ENCODE data around the gene PSMD9. TPM values are rescaled to one million over a fixed set of nuclear protein-coding genes. Genes with fewer than 3 reads are reported as not detected.

PSMD9 gene
- total and polyA plus RNA-seq, 3 experiments from 2014 or later: 83.7 to 99.3 (median 89.9) TPM

- Histone ChIP-seq H3K4me1 (ENCODE audit: insufficient read depth, low read length) (no peaks in the 10 kb centered on the region), H3K9me3 (ENCODE audit: low read length) (no peaks in the 10 kb centered on the region), H3K27ac (ENCODE audit: low read depth, low read length) (no peak overlapping the region), H3K4me3 (ENCODE audit: low read length) (no peak overlapping the region), H3K36me3 (ENCODE audit: insufficient read depth, low read length) (peaks cover 5% of the 10 kb centered on the region), H3K27me3 (ENCODE audit: insufficient read depth, low read length, poor library complexity, severe bottlenecking) (no peaks in the 10 kb centered on the region)
- peaks cover 0 to 4% (median 0%) of the 10 kb centered on the region in 3 donors for H3K36me3 Mint-ChIP-seq
- peak overlapping the region in 2 of 8 donors; percentile 35 to 68 for H3K27ac Mint-ChIP-seq
- DNase-seq: peak in 1 of 5 donors; percentile 11
- no peak overlapping the region for H3K4me3 Mint-ChIP-seq
- ChIA-PET POLR2A (no interaction called here), CTCF (no interaction called here)
- H3K9me3 Mint-ChIP-seq: no peaks in the 10 kb centered on the region
- H3K4me1 Mint-ChIP-seq: peaks cover 4 to 6% (median 5%) of the 10 kb centered on the region in 3 donors
- H3K27me3 Mint-ChIP-seq: peaks cover 0 to 2% of the 10 kb centered on the region in 2 donors
Measured at GRCh38 chr12:121937654-121938053, 49.1 kb downstream of the PSMD9 start.

DNA sequence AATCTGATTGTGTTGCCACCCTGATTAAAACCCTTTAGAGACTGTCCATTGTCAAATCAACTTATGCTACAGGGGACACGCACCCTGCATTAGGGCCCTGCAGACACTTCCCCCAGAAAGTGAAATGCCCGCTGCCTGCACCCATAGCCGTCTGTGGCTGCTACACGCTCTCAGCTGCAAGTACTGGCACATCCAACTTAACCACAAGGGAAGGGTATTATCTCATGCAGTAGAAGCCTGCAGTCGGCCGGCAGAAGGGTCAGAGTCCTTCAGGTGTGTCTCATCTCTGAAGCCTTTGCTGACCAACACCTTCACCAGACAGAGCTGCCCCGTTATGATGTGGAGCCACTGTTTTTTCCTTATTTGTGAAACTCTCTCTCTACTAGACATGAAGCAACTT lies 50.6 kb downstream of the PSMD9 start:
- Histone ChIP-seq H3K27me3 (ENCODE audit: insufficient read depth, low read length, poor library complexity, severe bottlenecking) (no peaks in the 10 kb centered on the region), H3K36me3 (ENCODE audit: insufficient read depth, low read length) (peaks cover 5% of the 10 kb centered on the region), H3K27ac (ENCODE audit: low read depth, low read length) (no peak overlapping the region), H3K4me1 (ENCODE audit: insufficient read depth, low read length) (no peaks in the 10 kb centered on the region), H3K9me3 (ENCODE audit: low read length) (no peaks in the 10 kb centered on the region), H3K4me3 (ENCODE audit: low read length) (no peak overlapping the region)
- peak overlapping the region in 3 of 8 donors; percentile 40 to 47 (median 47) for H3K27ac Mint-ChIP-seq
- peaks cover 4 to 6% (median 5%) of the 10 kb centered on the region in 3 donors for H3K4me1 Mint-ChIP-seq
- peaks cover 0 to 2% of the 10 kb centered on the region in 2 donors for H3K27me3 Mint-ChIP-seq
- no peaks in the 10 kb centered on the region for H3K9me3 Mint-ChIP-seq
- no peaks in the 10 kb centered on the region for H3K36me3 Mint-ChIP-seq
- DNase-seq: no peak
- H3K4me3 Mint-ChIP-seq: no peak overlapping the region
- CTCF ChIA-PET: no interaction called here
- POLR2A ChIA-PET: no interaction called here

- Mint-ChIP-seq H3K36me3 (no peaks in the 10 kb centered on the region), H3K9me3 (no peaks in the 10 kb centered on the region), H3K4me3 (no peak overlapping the region), H3K4me1 (peaks cover 4 to 6% (median 5%) of the 10 kb centered on the region in 3 donors), H3K27ac (peak overlapping the region in 3 of 8 donors; percentile 6 to 37 (median 30)), H3K27me3 (peaks cover 0 to 2% of the 10 kb centered on the region in 2 donors)
- H3K4me1 ChIP-seq (ENCODE audit: insufficient read depth, low read length): no peaks in the 10 kb centered on the region
- H3K36me3 ChIP-seq (ENCODE audit: insufficient read depth, low read length): peaks cover 5% of the 10 kb centered on the region
- no peak for DNase-seq
- POLR2A ChIA-PET: no interaction called here
- no peak overlapping the region for H3K27ac ChIP-seq (ENCODE audit: low read depth, low read length)
- H3K9me3 ChIP-seq (ENCODE audit: low read length): no peaks in the 10 kb centered on the region
- H3K4me3 ChIP-seq (ENCODE audit: low read length): no peak overlapping the region
- CTCF ChIA-PET: no interaction called here
- H3K27me3 ChIP-seq (ENCODE audit: insufficient read depth, low read length, poor library complexity, severe bottlenecking): no peaks in the 10 kb centered on the region
Measured at GRCh38 chr12:121939992-121940766, 51.6 kb downstream of the PSMD9 start.

GRCh38 chr12:121942145-121942718 lies 53.6 kb downstream of the PSMD9 start:
- H3K36me3 ChIP-seq (ENCODE audit: insufficient read depth, low read length): peaks cover 5% of the 10 kb centered on the region
- no peak overlapping the region for H3K27ac ChIP-seq (ENCODE audit: low read depth, low read length)
- H3K36me3 Mint-ChIP-seq: no peaks in the 10 kb centered on the region
- H3K4me3 Mint-ChIP-seq: no peak overlapping the region
- H3K4me3 ChIP-seq (ENCODE audit: low read length): no peak overlapping the region
- H3K9me3 ChIP-seq (ENCODE audit: low read length): no peaks in the 10 kb centered on the region
- no peaks in the 10 kb centered on the region for H3K4me1 ChIP-seq (ENCODE audit: insufficient read depth, low read length)
- ChIA-PET POLR2A (no interaction called here), CTCF (no interaction called here)
- no peak overlapping the region for H3K27ac Mint-ChIP-seq
- H3K4me1 Mint-ChIP-seq: peaks cover 4 to 6% (median 5%) of the 10 kb centered on the region in 3 donors
- peaks cover 0 to 2% of the 10 kb centered on the region in 2 donors for H3K27me3 Mint-ChIP-seq
- no peaks in the 10 kb centered on the region for H3K9me3 Mint-ChIP-seq
- no peak for DNase-seq
- no peaks in the 10 kb centered on the region for H3K27me3 ChIP-seq (ENCODE audit: insufficient read depth, low read length, poor library complexity, severe bottlenecking)

DNA sequence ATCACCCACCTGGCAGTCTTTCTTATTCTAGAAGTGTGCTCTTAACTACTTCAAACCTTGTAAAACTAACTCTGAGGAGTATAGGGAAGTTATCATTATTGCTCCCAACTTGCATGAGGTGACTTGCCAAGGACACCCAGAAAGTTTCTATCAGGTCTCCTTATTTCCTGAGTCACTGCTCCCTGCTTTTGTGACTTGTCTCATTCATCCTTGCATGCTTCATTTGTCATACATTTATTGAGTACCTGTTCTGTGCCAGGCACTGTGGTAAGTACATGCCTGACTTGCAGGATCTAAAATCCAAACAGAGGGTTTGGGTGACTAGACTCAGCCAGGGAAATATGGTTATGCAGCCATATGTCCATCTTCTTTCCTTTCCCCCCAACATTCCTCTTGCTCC lies 55.3 kb downstream of the PSMD9 start:
- no peak overlapping the region for H3K27ac Mint-ChIP-seq
- DNase-seq: no peak
- H3K4me3 ChIP-seq (ENCODE audit: low read length): no peak overlapping the region

DNA sequence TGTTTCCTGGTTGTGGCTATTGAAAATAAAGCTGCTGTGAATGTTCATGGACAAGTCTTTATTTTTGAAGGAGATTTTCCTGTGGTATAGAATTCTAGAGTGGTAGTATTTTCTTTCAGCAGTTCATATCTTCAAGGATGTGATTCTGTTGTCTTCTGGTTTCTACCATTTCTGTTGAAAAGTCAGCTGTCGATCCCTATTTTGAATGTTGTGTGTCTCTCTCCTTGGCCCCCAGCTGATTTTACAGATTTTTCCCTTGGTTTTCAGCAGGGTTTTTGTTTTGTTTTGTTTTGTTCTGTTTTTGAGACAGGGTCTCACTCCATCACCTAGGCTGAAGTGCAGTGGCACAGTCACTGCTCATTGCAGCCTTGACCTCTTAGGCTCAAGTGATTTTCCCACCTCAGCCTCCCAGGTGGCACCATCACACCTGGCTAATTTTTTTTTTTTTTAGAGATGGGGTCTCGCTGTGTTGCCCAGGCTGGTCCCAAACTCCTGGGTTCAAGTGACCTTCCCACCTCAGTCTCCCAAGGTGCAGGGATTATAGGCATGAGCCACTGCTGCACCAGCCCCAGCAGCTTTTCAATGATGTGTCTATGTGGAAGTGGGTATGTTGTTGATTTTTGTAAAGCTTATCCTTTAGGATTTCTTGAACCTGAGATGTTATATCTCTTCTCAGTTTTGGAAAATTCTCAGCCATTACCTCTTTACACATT lies 57.9 kb downstream of the PSMD9 start:
- H3K4me3 ChIP-seq (ENCODE audit: low read length): no peak overlapping the region
- no peak for DNase-seq
- no peak overlapping the region for H3K4me3 Mint-ChIP-seq
- peaks cover 0 to 4% of the 10 kb centered on the region in 2 donors for H3K27me3 Mint-ChIP-seq
- POLR2A ChIA-PET: no interaction called here
- no peaks in the 10 kb centered on the region for H3K36me3 ChIP-seq (ENCODE audit: insufficient read depth, low read length)
- H3K9me3 Mint-ChIP-seq: no peaks in the 10 kb centered on the region
- H3K36me3 Mint-ChIP-seq: no peaks in the 10 kb centered on the region
- no peaks in the 10 kb centered on the region for H3K27me3 ChIP-seq (ENCODE audit: insufficient read depth, low read length, poor library complexity, severe bottlenecking)
- no peak overlapping the region for H3K27ac ChIP-seq (ENCODE audit: low read depth, low read length)
- CTCF ChIA-PET: no interaction called here
- H3K4me1 Mint-ChIP-seq: no peaks in the 10 kb centered on the region
- H3K9me3 ChIP-seq (ENCODE audit: low read length): no peaks in the 10 kb centered on the region
- no peaks in the 10 kb centered on the region for H3K4me1 ChIP-seq (ENCODE audit: insufficient read depth, low read length)
- peak overlapping the region in 1 of 8 donors; percentile 27 for H3K27ac Mint-ChIP-seq

More for the DNA sequence above, 55.3 kb downstream of the PSMD9 start:
- Histone ChIP-seq H3K4me1 (ENCODE audit: insufficient read depth, low read length) (no peaks in the 10 kb centered on the region), H3K27ac (ENCODE audit: low read depth, low read length) (no peak overlapping the region), H3K9me3 (ENCODE audit: low read length) (no peaks in the 10 kb centered on the region), H3K36me3 (ENCODE audit: insufficient read depth, low read length) (peaks cover 5% of the 10 kb centered on the region), H3K27me3 (ENCODE audit: insufficient read depth, low read length, poor library complexity, severe bottlenecking) (no peaks in the 10 kb centered on the region)
- POLR2A ChIA-PET: no interaction called here
- peaks cover 0 to 5% (median 0%) of the 10 kb centered on the region in 3 donors for H3K4me1 Mint-ChIP-seq
- H3K36me3 Mint-ChIP-seq: no peaks in the 10 kb centered on the region
- peaks cover 0 to 2% of the 10 kb centered on the region in 2 donors for H3K27me3 Mint-ChIP-seq
- no peak overlapping the region for H3K4me3 Mint-ChIP-seq
- no peaks in the 10 kb centered on the region for H3K9me3 Mint-ChIP-seq
- CTCF ChIA-PET: no interaction called here

DNA sequence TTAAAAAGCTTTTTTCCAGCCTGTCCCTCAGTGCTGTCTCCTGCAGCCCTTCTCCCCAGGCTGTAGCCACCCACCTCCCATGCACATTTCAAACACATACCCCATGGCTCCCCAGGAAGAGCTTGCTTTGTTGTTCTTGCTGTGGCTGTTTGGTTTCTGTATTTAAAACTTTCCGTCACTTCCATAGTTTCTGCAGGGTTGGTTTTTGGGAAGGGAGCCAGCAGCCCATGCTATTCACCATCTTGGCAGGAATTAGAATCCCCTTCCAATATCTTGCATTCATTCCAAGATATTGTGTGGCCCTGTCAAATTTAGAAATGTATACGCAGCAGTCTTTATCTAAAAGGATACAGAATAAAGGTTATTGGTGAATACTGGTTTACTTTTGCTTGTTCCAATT lies 59.4 kb downstream of the PSMD9 start:
- peaks cover 3% of the 10 kb centered on the region for H3K27me3 ChIP-seq (ENCODE audit: insufficient read depth, low read length, poor library complexity, severe bottlenecking)
- no peaks in the 10 kb centered on the region for H3K4me1 ChIP-seq (ENCODE audit: insufficient read depth, low read length)
- H3K27ac ChIP-seq (ENCODE audit: low read depth, low read length): no peak overlapping the region
- no peak overlapping the region for H3K4me3 ChIP-seq (ENCODE audit: low read length)
- Mint-ChIP-seq H3K9me3 (no peaks in the 10 kb centered on the region), H3K27me3 (peaks cover 0 to 8% of the 10 kb centered on the region in 2 donors), H3K4me3 (no peak overlapping the region), H3K36me3 (no peaks in the 10 kb centered on the region), H3K27ac (no peak overlapping the region), H3K4me1 (no peaks in the 10 kb centered on the region)
- no peaks in the 10 kb centered on the region for H3K36me3 ChIP-seq (ENCODE audit: insufficient read depth, low read length)
- no peak for DNase-seq
- CTCF ChIA-PET: no interaction called here
- POLR2A ChIA-PET: interaction anchor here (0.6 kb wide), 1 partner anchor 360 kb away, joined by 3 read pairs; no protein-coding TSS in a partner anchor
- no peaks in the 10 kb centered on the region for H3K9me3 ChIP-seq (ENCODE audit: low read length)
